ENCODE measurements around the gene SLC6A5.

SLC6A5 gene

GRCh38 chr11:20668844-20669819, 69.7 kb downstream of the SLC6A5 start, which contains the start of gene NELL1:
Gene NELL1, plus strand, starts transcription at chr11:20669586.
- no peak for DNase-seq (ENCODE audit: low read depth)

GRCh38 chr11:20669820-20670684, 70.6 kb downstream of the SLC6A5 start:
- DNase-seq (ENCODE audit: low read depth): no peak

GRCh38 chr11:20670932-20671403, 71.6 kb downstream of the SLC6A5 start:
- DNase-seq (ENCODE audit: low read depth): no peak

- no peak for DNase-seq (ENCODE audit: low read depth)
Measured at GRCh38 chr11:20671856-20672546, 72.6 kb downstream of the SLC6A5 start.

GRCh38 chr11:20672575-20672974, 73.2 kb downstream of the SLC6A5 start:
- DNase-seq (ENCODE audit: low read depth): no peak

DNA sequence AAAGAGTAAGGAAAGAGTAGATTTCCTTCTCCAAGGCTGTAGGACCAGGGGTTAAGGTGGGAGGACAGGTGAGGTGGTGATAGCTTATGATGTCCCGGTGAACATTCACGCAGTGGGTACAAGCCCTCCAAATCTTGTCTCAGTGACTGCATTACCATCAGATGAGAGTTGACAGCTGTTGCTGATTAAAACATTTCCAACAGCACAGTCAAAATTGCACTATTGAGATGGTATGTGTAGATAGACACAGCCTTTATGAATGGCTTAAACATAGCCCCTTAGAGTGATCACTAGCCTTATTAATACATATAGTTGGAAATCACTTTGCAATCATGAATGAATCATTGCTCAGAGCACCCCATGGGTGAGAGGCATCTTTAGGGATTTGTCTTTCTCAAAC, 77.2 kb downstream of the SLC6A5 start:
- no peak for DNase-seq (ENCODE audit: low read depth)

DNA sequence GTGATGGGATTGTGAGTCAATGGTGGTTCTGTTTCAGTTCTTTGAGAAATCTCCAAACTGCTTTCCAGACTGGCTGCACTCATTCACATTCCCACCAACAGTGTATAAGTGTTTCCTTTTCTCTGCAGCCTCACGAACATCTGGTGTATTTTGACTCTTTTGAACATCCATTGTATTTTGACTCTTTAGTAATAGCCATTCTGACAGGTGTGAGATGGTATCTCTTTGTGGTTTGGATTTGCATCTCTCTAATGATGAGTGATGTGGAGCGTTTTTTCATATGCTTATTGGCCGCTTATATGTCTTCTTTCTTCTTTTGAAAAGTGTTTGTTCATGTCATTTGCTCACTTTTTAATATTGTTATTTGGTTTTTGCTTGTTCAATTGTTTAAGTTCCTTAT, 89.4 kb downstream of the SLC6A5 start:
- DNase-seq (ENCODE audit: low read depth): no peak

DNA sequence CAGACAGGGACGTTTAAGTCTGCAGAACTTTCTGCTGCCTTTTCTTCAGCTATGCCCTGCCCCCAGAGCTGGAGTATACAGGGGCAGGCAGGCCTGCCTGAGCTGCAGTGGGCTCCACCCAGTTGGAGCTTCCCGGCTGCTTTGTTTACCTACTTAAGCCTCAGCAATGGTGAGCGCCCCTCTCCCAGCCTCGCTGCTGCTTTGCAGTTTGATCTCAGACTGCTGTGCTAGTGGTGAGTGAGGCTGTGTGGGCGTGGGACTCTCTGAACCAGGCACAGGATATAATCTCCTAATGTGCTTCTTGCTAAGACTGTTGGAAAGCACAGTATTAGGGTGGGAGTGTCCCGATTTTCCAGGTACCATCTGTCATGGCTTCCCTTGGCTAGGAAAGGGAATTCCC, 108.5 kb downstream of the SLC6A5 start:
- DNase-seq (ENCODE audit: low read depth): no peak

All from stimulated activated CD8-positive, alpha-beta memory T cell treated with anti-CD3 and anti-CD28 coated beads, Interleukin-15, amount 100 ng/mL, for 24 hours (primary cell).